B cell (primary cell): ENCODE data around the gene WDR54.

ENCODE experiments used
- CTCF ChIP-seq: fragments of 200-600 bp; IDR thresholded peaks from one replicate; pipeline ENCODE4 v1.8.0; 2022; ENCODE audit warnings: antibody characterized with exemption, mild to moderate bottlenecking
- EZH2 ChIP-seq: IDR thresholded peaks from 2 replicates; pipeline ENCODE4 v1.6.1; 2012; ENCODE audit warnings: borderline replicate concordance, low read depth, mild to moderate bottlenecking, moderate library complexity, low read length; ENCODE audit not compliant: insufficient read depth, poor library complexity, severe bottlenecking

GRCh38 chr2:74462054-74462785, 40.7 kb downstream of the WDR54 start:
- TF ChIP-seq CTCF (no peak), EZH2 (no peak)
